H9 (cell line): Measurements from ENCODE around the gene GSN. TPM values are rescaled to one million over a fixed set of nuclear protein-coding genes. Genes with fewer than 3 reads are reported as not detected.

Source experiments
- DNase-seq: peaks from one replicate; pipeline ENCODE4 v3.0.0-alpha.2; 2017
- H2AFZ ChIP-seq: one replicate; pipeline ENCODE4 v1.6.1; 2013; ENCODE audit warnings: mild to moderate bottlenecking, low read length, control low read depth, moderate library complexity
- H2AK5ac ChIP-seq: 2 replicates; pipeline ENCODE4 v1.6.1; 2013; ENCODE audit warnings: low read length, control low read depth, mixed read lengths; ENCODE audit not compliant: insufficient read length
- H2BK120ac ChIP-seq: one replicate; pipeline ENCODE4 v1.6.1; 2013; ENCODE audit warnings: low read depth, mild to moderate bottlenecking, low read length, control low read depth, inconsistent platforms; ENCODE audit not compliant: poor library complexity, severe bottlenecking
- H2BK12ac ChIP-seq: 2 replicates; pipeline ENCODE4 v1.6.1; 2013; ENCODE audit warnings: low read length, control low read depth, mixed read lengths, low read depth; ENCODE audit not compliant: insufficient read length
- H2BK15ac ChIP-seq: 2 replicates; pipeline ENCODE4 v1.6.1; 2013; ENCODE audit warnings: low read depth, low read length, control low read depth
- H2BK20ac ChIP-seq: one replicate; pipeline ENCODE4 v1.6.1; 2013; ENCODE audit warnings: low read depth, mild to moderate bottlenecking, low read length, control low read depth, inconsistent platforms; ENCODE audit not compliant: poor library complexity, severe bottlenecking
- H2BK5ac ChIP-seq: 2 replicates; pipeline ENCODE4 v1.6.1; 2013; ENCODE audit warnings: low read length, control low read depth, mixed read lengths; ENCODE audit not compliant: insufficient read length
- H3K14ac ChIP-seq: 2 replicates; pipeline ENCODE4 v1.6.1; 2013; ENCODE audit warnings: low read length, control low read depth; ENCODE audit not compliant: insufficient read depth
- H3K18ac ChIP-seq: 2 replicates; pipeline ENCODE4 v1.6.1; 2013; ENCODE audit warnings: low read depth, mild to moderate bottlenecking, mixed read lengths, low read length, control low read depth; ENCODE audit not compliant: insufficient read length
- H3K23ac ChIP-seq: 2 replicates; pipeline ENCODE4 v1.6.1; 2013; ENCODE audit warnings: low read length, control low read depth, mixed read lengths, low read depth; ENCODE audit not compliant: insufficient read length
- H3K23me2 ChIP-seq: 2 replicates; pipeline ENCODE4 v1.6.1; 2013; ENCODE audit warnings: low read depth, mild to moderate bottlenecking, mixed read lengths, low read length, control low read depth; ENCODE audit not compliant: insufficient read length, poor library complexity, severe bottlenecking
- H3K27ac ChIP-seq: 2 replicates; pipeline ENCODE4 v1.5.1; 2013; ENCODE audit warnings: low read length, control low read depth, mixed read lengths, low read depth; ENCODE audit not compliant: insufficient read length
- H3K27me3 ChIP-seq: 2 replicates; pipeline ENCODE4 v1.6.1; 2013; ENCODE audit warnings: low read length, control low read depth, inconsistent platforms; ENCODE audit not compliant: insufficient read depth
- H3K4ac ChIP-seq: 2 replicates; pipeline ENCODE4 v1.6.1; 2013; ENCODE audit warnings: low read depth, mild to moderate bottlenecking, control low read depth, inconsistent platforms, low read length, moderate library complexity
- H3K4me1 ChIP-seq: 2 replicates; pipeline ENCODE4 v1.6.1; 2013; ENCODE audit warnings: low read length, control low read depth, inconsistent platforms; ENCODE audit not compliant: insufficient read depth
- H3K4me2 ChIP-seq: 2 replicates; pipeline ENCODE4 v1.6.1; 2013; ENCODE audit warnings: low read length, control low read depth, mixed read lengths; ENCODE audit not compliant: insufficient read length, insufficient read depth
- H3K56ac ChIP-seq: 2 replicates; pipeline ENCODE4 v1.6.1; 2013; ENCODE audit warnings: low read depth, mild to moderate bottlenecking, mixed read lengths, low read length, control low read depth; ENCODE audit not compliant: insufficient read length
- H3K79me1 ChIP-seq: 2 replicates; pipeline ENCODE4 v1.6.1; 2013; ENCODE audit warnings: low read depth, mild to moderate bottlenecking, moderate library complexity, low read length, control low read depth, inconsistent platforms; ENCODE audit not compliant: insufficient read depth, poor library complexity, severe bottlenecking
- H3K79me2 ChIP-seq: 2 replicates; pipeline ENCODE4 v1.6.1; 2013; ENCODE audit warnings: low read length, control low read depth, inconsistent platforms; ENCODE audit not compliant: insufficient read depth
- H3K9ac ChIP-seq: 2 replicates; pipeline ENCODE4 v1.6.1; 2013; ENCODE audit warnings: low read length, control low read depth, mixed read lengths; ENCODE audit not compliant: insufficient read length; ENCODE audit errors: extremely low read depth
- H3K9me3 ChIP-seq: one replicate; pipeline ENCODE4 v1.6.1; 2013; ENCODE audit warnings: low read depth, low read length, inconsistent platforms; ENCODE audit not compliant: control insufficient read depth
- H3T11ph ChIP-seq: one replicate; pipeline ENCODE4 v1.6.1; 2013; ENCODE audit warnings: mild to moderate bottlenecking, low read length, control low read depth, inconsistent platforms
- H4K20me1 ChIP-seq: one replicate; pipeline ENCODE4 v1.6.1; 2013; ENCODE audit not compliant: control insufficient read depth, insufficient read length, insufficient read depth
- H4K5ac ChIP-seq: 2 replicates; pipeline ENCODE4 v1.6.1; 2013; ENCODE audit warnings: low read depth, mild to moderate bottlenecking, mixed read lengths, low read length, control low read depth; ENCODE audit not compliant: insufficient read length
- H4K8ac ChIP-seq: replicated peaks from 2 replicates; pipeline ENCODE4 v1.6.1; 2013; ENCODE audit warnings: low read length, control low read depth, mixed read lengths, low read depth; ENCODE audit not compliant: insufficient read length
- H4K91ac ChIP-seq: 2 replicates; pipeline ENCODE4 v1.6.1; 2013; ENCODE audit warnings: low read depth, mild to moderate bottlenecking, moderate library complexity, mixed read lengths, low read length, control low read depth; ENCODE audit not compliant: insufficient read length
- H3K27ac Mint-ChIP-seq, 3 experiments: 2 replicates in 2 of 3; 3 replicates in 1 of 3; pipeline ENCODE4 v1.8.0; 2020 to 2021; ENCODE audit warnings: mixed read lengths in 3 of 3, mild to moderate bottlenecking in 1 of 3, moderate library complexity in 1 of 3
- H3K27me3 Mint-ChIP-seq: 2 replicates; pipeline ENCODE4 v1.8.0; 2021; ENCODE audit warnings: low read depth, mild to moderate bottlenecking, moderate library complexity, mixed read lengths
- H3K36me3 Mint-ChIP-seq, 3 experiments: 2 replicates in 2 of 3; 3 replicates in 1 of 3; pipeline ENCODE4 v1.8.0; 2020 to 2021; ENCODE audit warnings: low read depth in 3 of 3, mixed read lengths in 3 of 3; ENCODE audit not compliant: insufficient read depth in 1 of 3
- H3K4me1 Mint-ChIP-seq, 2 experiments: 2 replicates each; pipeline ENCODE4 v1.8.0; 2020; ENCODE audit warnings: mixed read lengths in 2 of 2
- H3K4me3 Mint-ChIP-seq, 2 experiments: 2 replicates in 1 of 2; 3 replicates in 1 of 2; pipeline ENCODE4 v1.8.0; 2020 to 2021; ENCODE audit warnings: mild to moderate bottlenecking in 2 of 2, mixed read lengths in 2 of 2, moderate library complexity in 1 of 2
- H3K9me3 Mint-ChIP-seq, 2 experiments: 2 replicates in 1 of 2; 3 replicates in 1 of 2; pipeline ENCODE4 v1.8.0; 2020; ENCODE audit warnings: mild to moderate bottlenecking in 2 of 2, mixed read lengths in 2 of 2, moderate library complexity in 1 of 2
- WGBS: extraction: QIAGEN DNeasy Blood & Tissue Kit; methylation state at CpG from one replicate; pipeline ENCODE4 v1.1.7; 2013; ENCODE audit warnings: missing lambda C conversion rate, low lambda C conversion rate, mixed read lengths; ENCODE audit not compliant: insufficient read length; ENCODE audit errors: extremely low coverage; 5-methylcytosine and 5-hydroxymethylcytosine counted together
- total RNA-seq: library from RNA; stranded (reverse); gene quantifications from 2 replicates; pipeline ENCODE4 v1.2.1, GENCODE V29; 2021
- TF ChIP-seq, protein P1 (sequence below): fragments of 200-600 bp; sonication (generic); conservative IDR thresholded peaks from 3 replicates; pipeline ENCODE4 v1.8.0; 2021; ENCODE audit warnings: antibody characterized with exemption, mild to moderate bottlenecking

Gene GSN
- total RNA-seq, 1 experiment from 2014 or later, result 14.9 TPM

GRCh38 chr9:121312169-121312568, 44.2 kb downstream of the GSN start:
- H3K27me3 Mint-ChIP-seq, result peaks cover 35% of the 10 kb centered on the region
- Histone ChIP-seq H4K8ac (no peak overlapping the region), H4K20me1 (no peaks in the 10 kb centered on the region), H2BK12ac (no peak overlapping the region), H3K23me2 (no peaks in the 10 kb centered on the region), H2AK5ac (no peak overlapping the region), H3T11ph (no peak overlapping the region), H3K27me3 (no peaks in the 10 kb centered on the region), H2AFZ (no peak overlapping the region), H3K4me2 (no peak overlapping the region), H2BK15ac (no peak overlapping the region), H3K18ac (no peak overlapping the region), H3K9me3 (no peaks in the 10 kb centered on the region), H3K27ac (no peak overlapping the region), H4K91ac (no peak overlapping the region), H3K4ac (no peak overlapping the region), H3K9ac (no peak overlapping the region), H2BK120ac (no peak overlapping the region), H3K14ac (no peak overlapping the region), H4K5ac (no peak overlapping the region), H3K79me2 (no peaks in the 10 kb centered on the region), H3K79me1 (no peaks in the 10 kb centered on the region), H2BK20ac (no peak overlapping the region), H2BK5ac (no peak overlapping the region), H3K56ac (no peak overlapping the region), H3K4me1 (no peaks in the 10 kb centered on the region), H3K23ac (no peak overlapping the region)
- no peaks in the 10 kb centered on the region for H3K4me1 Mint-ChIP-seq
- H3K36me3 Mint-ChIP-seq, result peaks cover 2 to 5% (median 3%) of the 10 kb centered on the region in 3 experiments; a peak in 3 of 7 replicates
- H3K9me3 Mint-ChIP-seq, result no peaks in the 10 kb centered on the region
- no peak overlapping the region for H3K4me3 Mint-ChIP-seq
- TF ChIP-seq, protein P1, sequence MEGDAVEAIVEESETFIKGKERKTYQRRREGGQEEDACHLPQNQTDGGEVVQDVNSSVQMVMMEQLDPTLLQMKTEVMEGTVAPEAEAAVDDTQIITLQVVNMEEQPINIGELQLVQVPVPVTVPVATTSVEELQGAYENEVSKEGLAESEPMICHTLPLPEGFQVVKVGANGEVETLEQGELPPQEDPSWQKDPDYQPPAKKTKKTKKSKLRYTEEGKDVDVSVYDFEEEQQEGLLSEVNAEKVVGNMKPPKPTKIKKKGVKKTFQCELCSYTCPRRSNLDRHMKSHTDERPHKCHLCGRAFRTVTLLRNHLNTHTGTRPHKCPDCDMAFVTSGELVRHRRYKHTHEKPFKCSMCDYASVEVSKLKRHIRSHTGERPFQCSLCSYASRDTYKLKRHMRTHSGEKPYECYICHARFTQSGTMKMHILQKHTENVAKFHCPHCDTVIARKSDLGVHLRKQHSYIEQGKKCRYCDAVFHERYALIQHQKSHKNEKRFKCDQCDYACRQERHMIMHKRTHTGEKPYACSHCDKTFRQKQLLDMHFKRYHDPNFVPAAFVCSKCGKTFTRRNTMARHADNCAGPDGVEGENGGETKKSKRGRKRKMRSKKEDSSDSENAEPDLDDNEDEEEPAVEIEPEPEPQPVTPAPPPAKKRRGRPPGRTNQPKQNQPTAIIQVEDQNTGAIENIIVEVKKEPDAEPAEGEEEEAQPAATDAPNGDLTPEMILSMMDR, result no peak
- no peak overlapping the region for H3K27ac Mint-ChIP-seq
- DNase-seq, result no peak
- WGBS, result no CpG with 5 or more reads among the region's 17 CpGs
